Stomach (tissue), 9 donors: Measurements from ENCODE around the gene SIVA1. TPM values are rescaled to one million over a fixed set of nuclear protein-coding genes. Genes with fewer than 3 reads are reported as not detected.

Experiments used
- DNase-seq, 2 donors: peaks; one replicate each; pipeline versions ENCODE4 v3.0.0 to v3.0.0-alpha.2; 2013 to 2019
- H3K27ac ChIP-seq, 5 donors: fragments of 200-600 bp in 4 of 5; sonication (generic) in 4 of 5; one replicate each; pipeline ENCODE4 v1.5.1; 2013 to 2019; ENCODE audit warnings: mild to moderate bottlenecking in 1 of 5, moderate library complexity in 1 of 5
- H3K27me3 ChIP-seq, 3 donors: fragments of 200-600 bp; sonication (generic); one replicate each; pipeline ENCODE4 v1.5.1; 2017 to 2019; ENCODE audit warnings: mixed run types in 1 of 3
- H3K36me3 ChIP-seq, 4 donors: fragments of 200-600 bp; sonication (generic); 1 replicate in 3 of 4; 2 replicates in 1 of 4; pipeline ENCODE4 v1.5.1; 2016 to 2019
- H3K4me1 ChIP-seq, 4 donors: fragments of 200-600 bp; sonication (generic); one replicate each; pipeline ENCODE4 v1.5.1; 2016 to 2019
- H3K4me3 ChIP-seq, 4 donors: fragments of 200-600 bp; sonication (generic) in 3 of 4; one replicate each; pipeline ENCODE4 v1.5.1; 2016 to 2019; ENCODE audit warnings: mild to moderate bottlenecking in 1 of 4
- H3K9me3 ChIP-seq, 4 donors: fragments of 200-600 bp; sonication (generic); one replicate each; pipeline ENCODE4 v1.5.1; 2016 to 2019
- EP300 ChIP-seq: sonication (generic); formaldehyde crosslinking; IDR thresholded peaks from one replicate; pipeline ENCODE4 v1.6.1; 2017; ENCODE audit warnings: antibody characterized with exemption
- POLR2A ChIP-seq, 4 donors: fragments of 450-650 bp; IDR thresholded peaks; one replicate each; pipeline ENCODE4 v1.6.1; 2016; ENCODE audit warnings: antibody characterized with exemption in 4 of 4, control low read depth in 2 of 4, mild to moderate bottlenecking in 1 of 4, moderate library complexity in 1 of 4
- POLR2AphosphoS5 ChIP-seq, 3 donors: sonication (generic); formaldehyde crosslinking; IDR thresholded peaks; one replicate each; pipeline ENCODE4 v1.6.1; 2016; ENCODE audit warnings: antibody characterized with exemption in 3 of 3
- WGBS, 5 donors: extraction: QIAGEN DNeasy Blood & Tissue Kit in 3 of 5; methylation state at CpG; one replicate each; pipeline versions ENCODE4 v1.1.5 to v1.1.7; 2013 to 2018; 5-methylcytosine and 5-hydroxymethylcytosine counted together
- intact Hi-C: fragments of 100-400 bp; cut with DNase I; formaldehyde crosslinking; loops from one replicate; pipeline ENCODE4 v1.15.1; 2023; ENCODE audit warnings: low total_unique reads
- polyA plus RNA-seq, 3 donors: library from polyadenylated mRNA; stranded (reverse); fragments of 200-250 nt; gene quantifications; one replicate each; pipeline ENCODE4 v1.2.3, GENCODE V29; 2013
- total RNA-seq, 5 donors: library from RNA; depleted of rRNA; stranded (reverse); fragments of >200 nt; gene quantifications; one replicate each; pipeline versions ENCODE4 v1.1.0 to v1.2.3, GENCODE V29; 2014 to 2016
- TF ChIP-seq, protein P1 (sequence below), 7 experiments: fragments of 450-650 bp in 4 of 7; fragments of 200-600 bp in 3 of 7; sonication (generic) in 3 of 7; IDR thresholded peaks; one replicate each; pipeline ENCODE4 v1.5.1; 2016 to 2019; ENCODE audit warnings: antibody characterized with exemption in 7 of 7, control low read depth in 2 of 7, mild to moderate bottlenecking in 1 of 7
- donor health status: healthy with polysubstance abuse.
- donor health status: Bipolar disorder and iron deficiency.
- donor health status: healthy.

Gene SIVA1
- total and polyA plus RNA-seq, 8 donors = 73.3 to 366 (median 230) TPM

DNA sequence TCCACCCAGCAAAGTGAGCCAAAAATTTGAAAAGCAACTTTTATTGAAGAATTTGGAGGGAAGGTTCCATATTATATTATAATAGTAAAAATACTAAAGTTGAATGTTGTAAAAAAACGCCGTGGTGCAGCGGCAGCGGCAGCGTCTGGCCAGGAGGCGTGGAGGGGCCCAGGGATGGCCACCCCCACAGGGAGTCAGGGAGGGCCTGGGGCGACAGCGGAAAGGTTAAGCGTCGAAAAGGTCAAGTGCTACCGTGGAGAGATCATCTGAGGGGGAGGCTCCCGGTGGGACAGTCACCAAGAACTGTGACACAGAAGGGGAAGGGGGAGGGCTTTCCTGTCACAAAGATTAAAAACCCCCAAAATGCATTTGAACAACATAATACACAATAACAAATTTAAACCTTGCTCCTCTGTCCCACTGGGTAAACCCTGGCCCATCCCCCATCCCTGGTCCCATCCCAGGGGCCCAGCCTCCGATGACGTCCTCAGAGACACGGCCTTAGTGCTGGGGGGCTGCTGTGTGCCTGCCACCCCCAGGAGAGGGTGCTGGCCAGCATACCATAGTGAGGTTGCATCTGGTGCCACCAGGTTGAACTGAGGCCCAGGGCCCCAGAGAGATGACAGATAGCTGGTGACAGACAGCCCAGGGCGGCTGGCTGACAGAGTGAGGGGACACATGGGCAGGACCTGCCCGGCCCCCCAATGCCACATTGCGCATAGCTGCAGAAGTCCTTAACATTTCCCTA lies 16.6 kb downstream of the SIVA1 start:
- Histone ChIP-seq H3K4me3 (no peak overlapping the region), H3K27me3 (no peaks in the 10 kb centered on the region), H3K36me3 (peaks cover 23 to 53% (median 51%) of the 10 kb centered on the region in 4 donors), H3K27ac (peak overlapping the region in 2 of 5 donors; percentile 53), H3K9me3 (peaks cover 0 to 4% (median 0%) of the 10 kb centered on the region in 4 donors), H3K4me1 (peaks cover 16 to 42% (median 32%) of the 10 kb centered on the region in 4 donors)
- TF ChIP-seq EP300 (no peak), POLR2AphosphoS5 (IDR thresholded peaks at IDR 0.05) (no peak), POLR2A (IDR thresholded peaks at IDR 0.05) (no peak)
- TF ChIP-seq, protein P1, sequence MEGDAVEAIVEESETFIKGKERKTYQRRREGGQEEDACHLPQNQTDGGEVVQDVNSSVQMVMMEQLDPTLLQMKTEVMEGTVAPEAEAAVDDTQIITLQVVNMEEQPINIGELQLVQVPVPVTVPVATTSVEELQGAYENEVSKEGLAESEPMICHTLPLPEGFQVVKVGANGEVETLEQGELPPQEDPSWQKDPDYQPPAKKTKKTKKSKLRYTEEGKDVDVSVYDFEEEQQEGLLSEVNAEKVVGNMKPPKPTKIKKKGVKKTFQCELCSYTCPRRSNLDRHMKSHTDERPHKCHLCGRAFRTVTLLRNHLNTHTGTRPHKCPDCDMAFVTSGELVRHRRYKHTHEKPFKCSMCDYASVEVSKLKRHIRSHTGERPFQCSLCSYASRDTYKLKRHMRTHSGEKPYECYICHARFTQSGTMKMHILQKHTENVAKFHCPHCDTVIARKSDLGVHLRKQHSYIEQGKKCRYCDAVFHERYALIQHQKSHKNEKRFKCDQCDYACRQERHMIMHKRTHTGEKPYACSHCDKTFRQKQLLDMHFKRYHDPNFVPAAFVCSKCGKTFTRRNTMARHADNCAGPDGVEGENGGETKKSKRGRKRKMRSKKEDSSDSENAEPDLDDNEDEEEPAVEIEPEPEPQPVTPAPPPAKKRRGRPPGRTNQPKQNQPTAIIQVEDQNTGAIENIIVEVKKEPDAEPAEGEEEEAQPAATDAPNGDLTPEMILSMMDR (IDR thresholded peaks at IDR 0.05) = no peak
- intact Hi-C loops = loop anchor here (10.0 kb wide), 1 partner anchor 55 kb away; no protein-coding TSS in a partner anchor
- DNase-seq = no peak
- WGBS, 5 donors = 78 to 81% (median 80%) methylated on average over 18 of the region's 18 CpGs

DNA sequence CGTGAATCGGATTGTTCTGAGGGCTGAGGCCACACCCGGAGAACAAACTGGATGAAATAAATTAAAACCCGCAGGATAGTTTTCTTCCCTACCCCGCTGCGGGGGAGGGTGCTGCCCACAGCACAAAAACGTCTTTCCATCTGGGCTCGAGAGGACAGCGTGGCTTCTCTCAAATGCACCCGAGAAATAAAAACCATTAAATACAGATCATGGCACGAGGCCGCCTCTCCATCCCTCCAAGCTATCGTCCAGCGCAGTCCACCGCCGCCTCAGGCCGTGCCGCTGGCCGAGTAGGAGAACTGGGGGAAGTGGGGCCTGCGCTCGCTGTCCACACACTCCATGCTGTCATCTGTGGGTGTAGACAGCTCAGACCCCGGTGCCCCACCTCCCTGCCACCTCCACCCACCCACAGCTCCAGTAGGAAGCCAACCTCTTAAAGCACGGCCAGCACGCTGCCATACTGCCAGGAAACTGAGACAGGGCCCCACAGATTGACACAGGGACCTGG lies 17.2 kb downstream of the SIVA1 start:
- Histone ChIP-seq H3K27me3 (no peaks in the 10 kb centered on the region), H3K27ac (no peak overlapping the region), H3K4me1 (peaks cover 22 to 48% (median 38%) of the 10 kb centered on the region in 4 donors), H3K36me3 (peaks cover 23 to 59% (median 57%) of the 10 kb centered on the region in 4 donors), H3K9me3 (peaks cover 0 to 4% (median 0%) of the 10 kb centered on the region in 4 donors), H3K4me3 (no peak overlapping the region)
- no peak for TF ChIP-seq POLR2AphosphoS5 (IDR thresholded peaks at IDR 0.05)
- TF ChIP-seq, protein P1 (IDR thresholded peaks at IDR 0.05) = no peak
- no peak for TF ChIP-seq EP300
- TF ChIP-seq POLR2A (IDR thresholded peaks at IDR 0.05) = no peak
- WGBS, 5 donors = 74 to 81% (median 77%) methylated on average over 24 of the region's 24 CpGs
- no peak for DNase-seq
- intact Hi-C loops = loop anchor here (10.0 kb wide), 1 partner anchor 55 kb away; no protein-coding TSS in a partner anchor

DNA sequence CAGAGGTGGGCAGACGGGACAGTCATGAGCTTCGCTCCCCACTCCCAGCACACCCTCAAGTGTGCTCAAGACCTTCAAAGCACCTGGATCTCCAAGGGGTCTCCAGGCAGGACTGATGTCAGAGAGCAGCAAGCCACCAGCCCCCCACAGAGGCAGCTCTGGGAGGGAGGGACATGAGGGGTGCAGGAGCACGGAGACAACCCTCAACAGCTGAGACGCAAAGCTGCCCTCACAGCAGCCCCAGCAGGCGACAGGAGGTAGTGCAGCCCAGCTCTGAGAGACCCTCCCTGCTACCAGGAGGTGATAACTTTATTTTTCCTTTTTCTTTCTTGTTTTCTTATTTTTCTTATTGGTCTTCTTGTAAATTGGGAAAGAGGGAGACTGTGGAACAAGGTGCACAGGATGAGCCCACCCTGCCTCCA lies 17.9 kb downstream of the SIVA1 start:
- H3K9me3 ChIP-seq = peaks cover 0 to 4% (median 0%) of the 10 kb centered on the region in 4 donors
- 86 to 97% (median 94%) methylated on average over 5 of the region's 5 CpGs for WGBS, 5 donors
- intact Hi-C loops = loop anchor here (10.0 kb wide), 1 partner anchor 54 kb away; no protein-coding TSS in a partner anchor
- no peaks in the 10 kb centered on the region for H3K27me3 ChIP-seq
- no peak overlapping the region for H3K4me3 ChIP-seq
- peaks cover 23 to 65% (median 63%) of the 10 kb centered on the region in 4 donors for H3K36me3 ChIP-seq
- peaks cover 24 to 55% (median 44%) of the 10 kb centered on the region in 4 donors for H3K4me1 ChIP-seq
- no peak overlapping the region for H3K27ac ChIP-seq
- TF ChIP-seq EP300 (no peak), POLR2AphosphoS5 (IDR thresholded peaks at IDR 0.05) (no peak), POLR2A (IDR thresholded peaks at IDR 0.05) (no peak)
- TF ChIP-seq, protein P1 (IDR thresholded peaks at IDR 0.05) = peak in 3 of 7 experiments; percentile 11 to 39 (median 13)
- DNase-seq = no peak

DNA sequence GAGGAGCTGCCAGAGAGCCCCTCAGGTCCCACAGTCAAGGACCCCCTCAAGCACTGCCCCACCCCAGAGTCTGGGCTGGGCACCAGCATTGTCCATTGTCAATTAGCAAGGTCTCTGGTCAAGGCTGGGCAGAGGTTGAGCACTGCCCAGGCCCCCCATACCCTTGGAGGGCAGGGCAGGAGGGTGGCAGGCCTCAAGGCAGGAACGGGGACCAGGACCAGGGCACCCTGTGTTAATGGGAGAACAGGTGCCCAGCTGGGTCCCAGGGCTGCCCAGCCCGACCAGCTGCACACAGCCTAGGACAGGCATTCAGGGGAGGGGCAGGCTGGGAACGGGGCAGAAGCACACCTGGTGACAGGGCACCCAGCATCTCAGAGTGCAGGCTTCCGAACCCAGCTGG lies 18.4 kb downstream of the SIVA1 start:
- Histone ChIP-seq H3K4me3 (no peak overlapping the region), H3K4me1 (peaks cover 24 to 60% (median 47%) of the 10 kb centered on the region in 4 donors), H3K27me3 (no peaks in the 10 kb centered on the region), H3K36me3 (peaks cover 26 to 69% (median 66%) of the 10 kb centered on the region in 4 donors), H3K9me3 (peaks cover 0 to 4% (median 0%) of the 10 kb centered on the region in 4 donors), H3K27ac (peak overlapping the region in 1 of 5 donors; percentile 46)
- no peak for DNase-seq
- TF ChIP-seq POLR2AphosphoS5 (IDR thresholded peaks at IDR 0.05) = no peak
- TF ChIP-seq, protein P1 (IDR thresholded peaks at IDR 0.05) = no peak
- no peak for TF ChIP-seq EP300
- TF ChIP-seq POLR2A (IDR thresholded peaks at IDR 0.05) = no peak
- intact Hi-C loops = loop anchor here (10.0 kb wide), 1 partner anchor 53 kb away; no protein-coding TSS in a partner anchor
- 94 to 100% (median 98%) methylated on average over 2 to 4 of the region's 4 CpGs; no CpG with 5 or more reads in 1 of the 5 donors for WGBS, 5 donors
